Neural progenitor cell (in vitro differentiated cells): ENCODE results near the gene CACNB4. TPM values are rescaled to one million over a fixed set of nuclear protein-coding genes. Genes with fewer than 3 reads are reported as not detected.

Source experiments
- DNase-seq: peaks from one replicate; pipeline ENCODE4 v3.0.0-alpha.2; 2016; ENCODE audit warnings: low spot score
- H2AFZ ChIP-seq: fragments of 200-600 bp; sonication (generic); replicated peaks from 2 replicates; pipeline ENCODE4 v1.6.1; 2016; ENCODE audit warnings: antibody characterized with exemption
- H3F3A ChIP-seq: fragments of 200-600 bp; sonication (generic); 2 replicates; pipeline ENCODE4 v1.6.1; 2016; ENCODE audit warnings: antibody characterized with exemption, low read depth
- H3K27ac ChIP-seq: fragments of 200-600 bp; sonication (generic); 2 replicates; pipeline ENCODE4 v1.5.1; 2016; ENCODE audit warnings: mild to moderate bottlenecking
- H3K27me3 ChIP-seq: fragments of 200-600 bp; sonication (generic); 2 replicates; pipeline ENCODE4 v1.6.1; 2016; ENCODE audit warnings: mild to moderate bottlenecking, moderate library complexity
- H3K36me3 ChIP-seq: fragments of 200-600 bp; sonication (generic); 2 replicates; pipeline ENCODE4 v1.5.1; 2016
- H3K4me1 ChIP-seq: fragments of 200-600 bp; sonication (generic); 2 replicates; pipeline ENCODE4 v1.6.1; 2016; ENCODE audit warnings: mixed run types
- H3K4me2 ChIP-seq: fragments of 200-600 bp; sonication (generic); 2 replicates; pipeline ENCODE4 v1.6.1; 2016
- H3K4me3 ChIP-seq: fragments of 200-600 bp; sonication (generic); 2 replicates; pipeline ENCODE4 v1.5.1; 2016
- H3K79me2 ChIP-seq: fragments of 200-600 bp; sonication (generic); 2 replicates; pipeline ENCODE4 v1.6.1; 2016; ENCODE audit warnings: low read depth
- H3K9ac ChIP-seq: fragments of 200-600 bp; sonication (generic); 2 replicates; pipeline ENCODE4 v1.6.1; 2016
- H3K9me3 ChIP-seq: fragments of 200-600 bp; sonication (generic); 2 replicates; pipeline ENCODE4 v1.5.1; 2016; ENCODE audit warnings: low read depth
- H4K20me1 ChIP-seq: fragments of 200-600 bp; sonication (generic); 2 replicates; pipeline ENCODE4 v1.6.1; 2016; ENCODE audit warnings: low read depth
- H3K27ac Mint-ChIP-seq: 3 replicates; pipeline ENCODE4 v1.8.0; 2021; ENCODE audit warnings: mixed read lengths
- H3K27me3 Mint-ChIP-seq: 2 replicates; pipeline ENCODE4 v1.8.0; 2022; ENCODE audit warnings: low read depth, mild to moderate bottlenecking, inconsistent platforms, moderate library complexity, mixed read lengths; ENCODE audit not compliant: insufficient read depth
- H3K36me3 Mint-ChIP-seq: 3 replicates; pipeline ENCODE4 v1.8.0; 2021; ENCODE audit warnings: mixed read lengths
- H3K4me1 Mint-ChIP-seq: 3 replicates; pipeline ENCODE4 v1.8.0; 2021; ENCODE audit warnings: mixed read lengths
- H3K4me3 Mint-ChIP-seq: 3 replicates; pipeline ENCODE4 v1.8.0; 2021; ENCODE audit warnings: mild to moderate bottlenecking, moderate library complexity, mixed read lengths
- H3K9me3 Mint-ChIP-seq: 3 replicates; pipeline ENCODE4 v1.8.0; 2020; ENCODE audit warnings: mixed read lengths
- EZH2 ChIP-seq: fragments of 200-600 bp; sonication (generic); IDR thresholded peaks from 2 replicates; pipeline ENCODE4 v1.6.1; 2017; ENCODE audit warnings: antibody characterized with exemption, mild to moderate bottlenecking, moderate library complexity
- EZH2phosphoT487 ChIP-seq: fragments of 200-600 bp; sonication (generic); IDR thresholded peaks from 2 replicates; pipeline ENCODE4 v1.6.1; 2017; ENCODE audit warnings: antibody characterized with exemption
- total RNA-seq: library from RNA; depleted of rRNA; stranded (reverse); fragments of >200 nt; gene quantifications from 2 replicates; pipeline ENCODE4 v1.2.3, GENCODE V29; 2015; ENCODE audit warnings: low replicate concordance
- TF ChIP-seq, protein P1 (sequence below): fragments of 200-600 bp; sonication (generic); IDR thresholded peaks from 2 replicates; pipeline ENCODE4 v1.5.1; 2017; ENCODE audit warnings: antibody characterized with exemption, mild to moderate bottlenecking

Gene CACNB4
- total RNA-seq, 1 donor from 2014 or later, result 14.2 TPM

DNA sequence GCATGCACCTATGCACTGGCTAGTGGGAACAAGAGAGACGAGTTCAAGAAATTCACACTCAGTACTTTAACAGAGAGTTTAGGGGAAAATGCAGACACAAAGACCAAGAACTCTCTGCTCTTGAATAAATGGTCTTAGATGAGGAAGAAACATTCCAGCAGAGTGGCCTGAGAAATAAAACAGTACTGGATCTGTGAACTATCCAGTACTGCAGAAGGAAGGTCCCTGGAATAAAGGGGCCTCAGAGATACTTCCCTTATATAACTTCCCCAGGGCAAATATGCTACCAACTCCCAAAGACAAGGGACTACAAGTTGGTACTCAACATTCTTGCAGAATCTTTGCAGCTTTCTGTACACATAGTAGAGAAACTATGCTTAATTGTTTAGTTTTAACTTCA is 199.7 kb downstream of the CACNB4 start:
- TF ChIP-seq EZH2phosphoT487 (no peak), EZH2 (no peak)
- TF ChIP-seq, protein P1, sequence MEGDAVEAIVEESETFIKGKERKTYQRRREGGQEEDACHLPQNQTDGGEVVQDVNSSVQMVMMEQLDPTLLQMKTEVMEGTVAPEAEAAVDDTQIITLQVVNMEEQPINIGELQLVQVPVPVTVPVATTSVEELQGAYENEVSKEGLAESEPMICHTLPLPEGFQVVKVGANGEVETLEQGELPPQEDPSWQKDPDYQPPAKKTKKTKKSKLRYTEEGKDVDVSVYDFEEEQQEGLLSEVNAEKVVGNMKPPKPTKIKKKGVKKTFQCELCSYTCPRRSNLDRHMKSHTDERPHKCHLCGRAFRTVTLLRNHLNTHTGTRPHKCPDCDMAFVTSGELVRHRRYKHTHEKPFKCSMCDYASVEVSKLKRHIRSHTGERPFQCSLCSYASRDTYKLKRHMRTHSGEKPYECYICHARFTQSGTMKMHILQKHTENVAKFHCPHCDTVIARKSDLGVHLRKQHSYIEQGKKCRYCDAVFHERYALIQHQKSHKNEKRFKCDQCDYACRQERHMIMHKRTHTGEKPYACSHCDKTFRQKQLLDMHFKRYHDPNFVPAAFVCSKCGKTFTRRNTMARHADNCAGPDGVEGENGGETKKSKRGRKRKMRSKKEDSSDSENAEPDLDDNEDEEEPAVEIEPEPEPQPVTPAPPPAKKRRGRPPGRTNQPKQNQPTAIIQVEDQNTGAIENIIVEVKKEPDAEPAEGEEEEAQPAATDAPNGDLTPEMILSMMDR, result no peak
- Histone ChIP-seq H3K27me3 (no peaks in the 10 kb centered on the region), H4K20me1 (no peaks in the 10 kb centered on the region), H3K9me3 (peaks cover 3% of the 10 kb centered on the region), H3K79me2 (no peaks in the 10 kb centered on the region), H3K4me1 (no peaks in the 10 kb centered on the region), H2AFZ (no peak overlapping the region), H3K4me2 (no peak overlapping the region), H3F3A (no peaks in the 10 kb centered on the region), H3K36me3 (no peaks in the 10 kb centered on the region), H3K4me3 (no peak overlapping the region), H3K27ac (no peak overlapping the region), H3K9ac (no peak overlapping the region)
- Mint-ChIP-seq H3K4me1 (no peaks in the 10 kb centered on the region), H3K9me3 (peaks cover 14% of the 10 kb centered on the region), H3K27ac (no peak overlapping the region), H3K4me3 (no peak overlapping the region), H3K27me3 (no peaks in the 10 kb centered on the region), H3K36me3 (peaks cover 8% of the 10 kb centered on the region)
- DNase-seq, result no peak

DNA sequence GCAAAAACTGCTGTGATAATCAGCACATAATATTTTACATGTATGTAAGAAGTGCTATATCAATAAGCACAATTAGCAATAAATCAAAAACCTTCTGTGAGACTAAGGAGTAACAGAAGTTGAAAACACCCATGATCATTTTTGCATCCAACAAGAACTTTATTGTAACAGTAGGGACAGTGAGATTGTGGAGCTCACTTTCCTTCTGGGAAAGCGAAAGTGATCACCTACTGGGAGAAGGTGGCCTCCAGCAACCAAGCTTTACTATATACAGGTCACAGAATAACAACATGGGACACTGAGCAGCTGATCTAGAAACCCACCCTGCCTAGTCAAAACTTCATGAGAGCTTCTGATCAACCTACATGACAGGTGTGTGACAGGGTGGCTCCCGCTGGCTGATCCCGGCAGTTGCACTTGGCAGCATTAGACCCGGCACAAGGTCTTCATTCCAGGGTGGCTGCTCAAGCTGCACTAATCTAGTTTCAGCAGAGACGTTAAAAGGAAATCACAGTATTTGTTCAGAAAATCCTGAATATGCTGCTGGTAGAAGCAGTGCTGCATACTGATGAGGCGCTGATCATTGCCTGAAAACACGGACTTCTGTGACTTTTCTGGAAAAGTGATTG is 207.2 kb downstream of the CACNB4 start:
- Histone ChIP-seq H4K20me1 (no peaks in the 10 kb centered on the region), H3K36me3 (no peaks in the 10 kb centered on the region), H3K27me3 (no peaks in the 10 kb centered on the region), H3K79me2 (no peaks in the 10 kb centered on the region), H3K4me3 (no peak overlapping the region), H3K9ac (no peak overlapping the region), H3K9me3 (peaks cover 3% of the 10 kb centered on the region), H3F3A (no peaks in the 10 kb centered on the region), H2AFZ (no peak overlapping the region), H3K4me2 (no peak overlapping the region), H3K27ac (no peak overlapping the region), H3K4me1 (no peaks in the 10 kb centered on the region)
- TF ChIP-seq, protein P1, result no peak
- TF ChIP-seq EZH2 (no peak), EZH2phosphoT487 (no peak)
- Mint-ChIP-seq H3K4me3 (no peak overlapping the region), H3K4me1 (peaks cover 2% of the 10 kb centered on the region), H3K27me3 (peaks cover 7% of the 10 kb centered on the region), H3K27ac (no peak overlapping the region), H3K36me3 (peaks cover 11% of the 10 kb centered on the region), H3K9me3 (peaks cover 17% of the 10 kb centered on the region)
- DNase-seq, result no peak

DNA sequence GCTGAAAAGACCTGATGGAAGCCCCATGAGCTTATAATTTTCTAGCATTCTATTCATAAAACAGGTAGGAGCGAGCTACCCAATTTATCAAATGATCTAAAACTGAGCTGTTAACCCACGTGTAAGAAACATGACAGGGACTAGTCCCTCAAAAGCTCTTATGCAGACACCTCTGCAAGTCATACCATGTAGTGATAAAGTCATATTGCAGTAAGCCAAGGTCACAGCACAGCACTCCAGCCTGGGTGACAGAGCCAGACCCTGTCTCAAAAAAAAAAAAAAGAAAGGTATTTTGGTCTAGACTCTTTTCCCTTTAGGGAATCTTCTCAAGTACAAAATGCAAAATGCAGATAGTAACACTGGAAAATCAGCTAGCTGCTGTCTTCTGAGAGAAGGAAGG is 211.7 kb downstream of the CACNB4 start:
- peaks cover 2% of the 10 kb centered on the region for H3K4me1 Mint-ChIP-seq
- H3K27me3 Mint-ChIP-seq, result peaks cover 7% of the 10 kb centered on the region

More for the DNA sequence above, 211.7 kb downstream of the CACNB4 start:
- Histone ChIP-seq H2AFZ (no peak overlapping the region), H3K9ac (no peak overlapping the region), H3K9me3 (no peaks in the 10 kb centered on the region), H3K4me3 (no peak overlapping the region), H3K79me2 (no peaks in the 10 kb centered on the region), H3K27me3 (no peaks in the 10 kb centered on the region), H4K20me1 (no peaks in the 10 kb centered on the region), H3K4me2 (no peak overlapping the region), H3F3A (no peaks in the 10 kb centered on the region), H3K4me1 (no peaks in the 10 kb centered on the region), H3K36me3 (no peaks in the 10 kb centered on the region), H3K27ac (no peak overlapping the region)
- no peak for DNase-seq
- Mint-ChIP-seq H3K4me3 (no peak overlapping the region), H3K9me3 (no peaks in the 10 kb centered on the region), H3K27ac (no peak overlapping the region), H3K36me3 (peaks cover 6% of the 10 kb centered on the region)
- TF ChIP-seq EZH2phosphoT487 (no peak), EZH2 (no peak)
- TF ChIP-seq, protein P1, result no peak
